Uterus (tissue), 4 donors: ENCODE data around the gene MYD88. TPM values are rescaled to one million over a fixed set of nuclear protein-coding genes. Genes with fewer than 3 reads are reported as not detected.

Experiments used
- DNase-seq, 2 donors: peaks; one replicate each; pipeline ENCODE4 v3.0.0-alpha.2; 2019 to 2020
- H3K27ac ChIP-seq, 2 donors: fragments of 200-600 bp; sonication (generic); 1 replicate in 1 of 2; 2 replicates in 1 of 2; pipeline ENCODE4 v1.5.1; 2016 to 2018
- H3K27me3 ChIP-seq, 2 donors: fragments of 200-600 bp; sonication (generic); one replicate each; pipeline ENCODE4 v1.5.1; 2018 to 2019; ENCODE audit warnings: control low read depth in 1 of 2
- H3K36me3 ChIP-seq, 2 donors: fragments of 200-600 bp; sonication (generic); one replicate each; pipeline ENCODE4 v1.5.1; 2019; ENCODE audit warnings: control low read depth in 1 of 2
- H3K4me1 ChIP-seq, 2 donors: fragments of 200-600 bp; sonication (generic); one replicate each; pipeline ENCODE4 v1.5.1; 2018 to 2019; ENCODE audit warnings: control low read depth in 1 of 2
- H3K4me3 ChIP-seq, 2 donors: fragments of 200-600 bp; sonication (generic); 1 replicate in 1 of 2; 2 replicates in 1 of 2; pipeline ENCODE4 v1.5.1; 2018 to 2019; ENCODE audit warnings: mild to moderate bottlenecking in 1 of 2
- H3K9me3 ChIP-seq, 2 donors: fragments of 200-600 bp; sonication (generic); one replicate each; pipeline ENCODE4 v1.5.1; 2019; ENCODE audit warnings: control low read depth in 1 of 2
- POLR2A ChIP-seq, 2 donors: fragments of 450-650 bp; IDR thresholded peaks; one replicate each; pipeline ENCODE4 v1.6.1; 2016; ENCODE audit warnings: antibody characterized with exemption in 2 of 2, mild to moderate bottlenecking in 1 of 2, moderate library complexity in 1 of 2
- intact Hi-C: fragments of 100-400 bp; cut with DNase I; formaldehyde crosslinking; loops from one replicate; pipeline ENCODE4 v1.15.1; 2023; ENCODE audit warnings: low total_unique reads
- total RNA-seq, 4 donors: library from RNA; depleted of rRNA in 3 of 4; stranded (reverse); fragments of >200 nt in 3 of 4; gene quantifications; one replicate each; pipeline versions ENCODE4 v1.1.0 to v1.2.4, GENCODE V29; 2014 to 2023
- TF ChIP-seq, protein P1 (sequence below), 4 experiments: fragments of 200-600 bp in 2 of 4; fragments of 450-650 bp in 2 of 4; sonication (generic) in 2 of 4; IDR thresholded peaks; one replicate each; pipeline ENCODE4 v1.5.1; 2016 to 2019; ENCODE audit warnings: antibody characterized with exemption in 4 of 4, mild to moderate bottlenecking in 2 of 4, moderate library complexity in 1 of 4
- donor health status: DM: yes; HTN: yes; CAD: no.

MYD88 gene
- total RNA-seq, 4 donors from 2014 or later: 2.0 to 30.9 (median 22.3) TPM

DNA sequence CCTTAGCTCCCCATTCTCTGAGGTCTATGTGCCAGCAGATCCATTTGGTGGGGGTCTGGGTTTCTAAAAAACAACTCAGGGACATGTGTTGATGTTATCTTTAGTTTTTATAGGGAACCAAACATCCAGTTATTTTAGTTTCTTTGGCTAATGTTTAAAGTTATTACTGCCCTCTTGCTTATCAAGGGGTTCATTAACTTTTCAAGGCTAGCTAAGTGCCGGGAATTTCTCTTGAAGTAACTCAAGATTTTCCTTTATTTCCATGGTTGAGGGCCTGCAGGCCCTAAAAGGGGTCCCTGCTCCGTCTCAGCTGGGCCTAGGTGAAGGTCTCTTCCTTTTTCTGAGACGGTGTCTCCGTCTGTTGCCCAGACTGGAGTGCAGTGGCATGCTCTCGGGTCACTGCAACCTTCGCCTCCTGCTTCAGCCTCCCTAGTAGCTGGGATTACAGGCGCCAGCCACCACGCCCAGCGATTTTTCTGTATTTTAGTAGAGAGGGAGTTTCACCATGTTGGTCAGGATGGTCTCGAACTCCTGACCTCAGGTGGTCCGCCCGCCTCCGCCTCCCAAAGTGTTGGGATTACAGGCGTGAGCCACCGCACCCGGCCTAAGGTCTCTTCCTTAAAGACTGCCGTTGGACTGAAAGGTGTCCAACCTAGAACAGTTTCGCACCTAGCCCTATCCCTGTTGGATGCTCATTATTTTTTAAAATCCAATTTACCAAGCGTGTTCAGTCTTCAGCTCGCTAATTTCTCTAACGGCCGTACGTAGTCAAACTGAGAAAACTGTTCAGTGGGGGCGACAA is 25.6 kb downstream of the MYD88 start:
- no peaks in the 10 kb centered on the region for H3K27me3 ChIP-seq
- H3K36me3 ChIP-seq: no peaks in the 10 kb centered on the region
- H3K9me3 ChIP-seq: no peaks in the 10 kb centered on the region
- H3K27ac ChIP-seq: peak overlapping the region; percentile 92 to 95
- peak overlapping the region; percentile 89 to 90 for H3K4me3 ChIP-seq
- intact Hi-C loops: no loop called here
- H3K4me1 ChIP-seq: peaks cover 0 to 4% of the 10 kb centered on the region in 2 donors
- peak in 1 of 2 donors; percentile 23 for DNase-seq
- TF ChIP-seq, protein P1, sequence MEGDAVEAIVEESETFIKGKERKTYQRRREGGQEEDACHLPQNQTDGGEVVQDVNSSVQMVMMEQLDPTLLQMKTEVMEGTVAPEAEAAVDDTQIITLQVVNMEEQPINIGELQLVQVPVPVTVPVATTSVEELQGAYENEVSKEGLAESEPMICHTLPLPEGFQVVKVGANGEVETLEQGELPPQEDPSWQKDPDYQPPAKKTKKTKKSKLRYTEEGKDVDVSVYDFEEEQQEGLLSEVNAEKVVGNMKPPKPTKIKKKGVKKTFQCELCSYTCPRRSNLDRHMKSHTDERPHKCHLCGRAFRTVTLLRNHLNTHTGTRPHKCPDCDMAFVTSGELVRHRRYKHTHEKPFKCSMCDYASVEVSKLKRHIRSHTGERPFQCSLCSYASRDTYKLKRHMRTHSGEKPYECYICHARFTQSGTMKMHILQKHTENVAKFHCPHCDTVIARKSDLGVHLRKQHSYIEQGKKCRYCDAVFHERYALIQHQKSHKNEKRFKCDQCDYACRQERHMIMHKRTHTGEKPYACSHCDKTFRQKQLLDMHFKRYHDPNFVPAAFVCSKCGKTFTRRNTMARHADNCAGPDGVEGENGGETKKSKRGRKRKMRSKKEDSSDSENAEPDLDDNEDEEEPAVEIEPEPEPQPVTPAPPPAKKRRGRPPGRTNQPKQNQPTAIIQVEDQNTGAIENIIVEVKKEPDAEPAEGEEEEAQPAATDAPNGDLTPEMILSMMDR (IDR thresholded peaks at IDR 0.05): peak in 1 of 4 experiments; percentile 0
- TF ChIP-seq POLR2A (IDR thresholded peaks at IDR 0.05): no peak

DNA sequence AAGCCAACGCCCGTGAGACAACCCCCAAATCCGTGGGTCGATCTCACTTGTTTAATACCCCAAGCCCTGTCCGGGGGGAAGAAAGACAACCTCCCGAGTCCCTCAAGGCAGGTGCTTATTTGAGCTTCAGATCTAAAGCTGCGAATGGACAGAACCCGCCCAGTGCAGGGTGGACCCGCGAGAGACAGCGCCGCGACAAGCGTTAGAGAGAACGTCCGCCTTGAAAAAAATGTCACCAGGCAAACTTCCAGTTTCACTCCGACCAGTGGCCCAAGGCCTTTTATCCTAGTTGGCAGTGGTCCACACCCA is 26.1 kb downstream of the MYD88 start:
- peaks cover 0 to 4% of the 10 kb centered on the region in 2 donors for H3K4me1 ChIP-seq
- intact Hi-C loops: no loop called here
- no peak for DNase-seq
- peak in 1 of 2 donors; percentile 47 for TF ChIP-seq POLR2A (IDR thresholded peaks at IDR 0.05)
- TF ChIP-seq, protein P1 (IDR thresholded peaks at IDR 0.05): no peak
- peak overlapping the region; percentile 92 to 95 for H3K27ac ChIP-seq
- H3K36me3 ChIP-seq: no peaks in the 10 kb centered on the region
- H3K27me3 ChIP-seq: no peaks in the 10 kb centered on the region
- H3K4me3 ChIP-seq: peak overlapping the region; percentile 89 to 90
- H3K9me3 ChIP-seq: no peaks in the 10 kb centered on the region

DNA sequence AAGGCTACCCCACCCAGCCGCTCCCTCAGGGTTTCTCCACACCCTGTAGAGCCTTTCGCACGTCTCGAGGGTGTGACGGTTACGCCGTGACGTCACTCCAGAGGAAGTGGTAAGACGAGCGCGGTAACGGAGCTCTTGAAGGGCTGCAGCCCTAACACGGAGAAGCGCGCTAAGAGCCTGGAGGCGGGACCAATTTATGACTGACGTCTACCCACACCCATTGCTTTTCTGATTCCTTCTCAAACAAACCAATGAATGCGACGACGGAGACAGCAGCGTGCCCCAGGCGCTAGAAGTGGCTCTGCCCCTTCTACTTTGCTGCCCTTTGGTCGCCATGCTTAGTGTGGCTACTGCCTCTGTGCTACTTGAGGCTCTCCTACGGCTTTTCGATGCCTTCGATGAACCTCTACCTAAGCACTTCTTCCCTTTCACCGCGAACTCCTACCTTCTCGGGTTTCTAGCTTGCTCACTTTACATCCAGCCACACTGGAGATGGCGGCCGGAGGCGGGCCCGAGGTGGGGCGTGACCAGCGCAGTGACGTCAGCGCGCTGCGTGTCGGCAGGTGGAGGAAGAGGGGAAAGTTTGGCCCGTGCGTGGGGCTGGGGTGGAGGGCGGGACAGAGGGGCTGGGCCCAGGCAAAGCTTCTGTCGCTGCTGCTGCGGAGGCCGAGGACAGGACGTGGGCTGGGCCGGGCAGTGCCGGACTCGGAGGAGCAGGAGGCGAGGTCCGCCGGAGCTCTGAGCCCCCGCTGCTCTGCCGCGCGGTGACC is 26.7 kb downstream of the MYD88 start, which contains the start of gene OXSR1:
Gene OXSR1, plus strand, starts transcription at position 586 of the 770 bp plus-strand sequence. CDS start 340 bp downstream, outside the sequence.
- Histone ChIP-seq H3K36me3 (no peaks in the 10 kb centered on the region), H3K27me3 (no peaks in the 10 kb centered on the region), H3K4me1 (peaks cover 0 to 4% of the 10 kb centered on the region in 2 donors), H3K4me3 (peak within 1 kb of the TSS; percentile 89 to 90), H3K27ac (peak within 1 kb of the TSS; percentile 92 to 95), H3K9me3 (no peaks in the 10 kb centered on the region)
- DNase-seq: peak; percentile 97 to 99
- TF ChIP-seq, protein P1 (IDR thresholded peaks at IDR 0.05): no peak
- peak; percentile 60 to 91 for TF ChIP-seq POLR2A (IDR thresholded peaks at IDR 0.05)
- intact Hi-C loops: no loop called here

DNA sequence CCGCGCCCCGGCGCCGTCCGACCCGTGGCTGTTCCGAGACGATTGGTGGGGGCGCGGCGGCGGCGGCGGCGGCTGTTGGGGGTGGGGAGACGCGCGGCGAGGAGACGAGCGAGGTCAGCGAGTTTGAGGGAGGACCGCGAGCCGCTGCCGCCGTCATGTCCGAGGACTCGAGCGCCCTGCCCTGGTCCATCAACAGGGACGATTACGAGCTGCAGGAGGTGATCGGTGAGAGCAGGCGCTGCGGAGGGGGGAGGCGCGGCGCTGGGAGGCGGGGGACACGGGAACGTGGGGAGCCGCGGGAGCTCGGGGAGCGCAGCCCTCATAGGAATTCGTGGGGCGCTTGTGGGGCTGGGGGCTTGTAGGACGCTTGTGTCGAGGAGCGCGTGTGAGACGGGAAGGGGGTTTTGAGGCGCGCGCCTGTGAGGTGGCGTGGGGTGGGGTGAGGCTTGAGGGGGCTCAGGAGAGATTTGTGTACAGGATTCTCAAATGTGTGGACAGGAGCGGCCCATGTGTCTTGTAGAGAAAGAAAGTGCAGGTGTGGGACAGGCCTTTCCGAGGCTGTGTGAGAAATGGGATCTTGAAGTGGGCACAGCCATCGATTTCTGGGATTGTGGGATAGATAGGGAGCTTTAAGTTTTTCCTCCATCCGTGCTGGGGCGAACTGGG is 27.4 kb downstream of the MYD88 start:
- Histone ChIP-seq H3K4me3 (peak overlapping the region; percentile 89 to 90), H3K27ac (peak overlapping the region; percentile 92 to 95), H3K4me1 (peaks cover 0 to 4% of the 10 kb centered on the region in 2 donors), H3K27me3 (no peaks in the 10 kb centered on the region), H3K9me3 (no peaks in the 10 kb centered on the region), H3K36me3 (no peaks in the 10 kb centered on the region)
- intact Hi-C loops: loop anchor here (2.0 kb wide), 1 partner anchor 31 kb away; no protein-coding TSS in a partner anchor
- TF ChIP-seq, protein P1 (IDR thresholded peaks at IDR 0.05): no peak
- no peak for TF ChIP-seq POLR2A (IDR thresholded peaks at IDR 0.05)
- DNase-seq: peak in 1 of 2 donors; percentile 55
